Mucosa of rectum (tissue), 2 donors: Measurements from ENCODE around the gene HIVEP2.

ENCODE experiments used
- H3K27ac ChIP-seq, 2 donors: one replicate each; pipeline ENCODE4 v1.7.0; 2013; ENCODE audit warnings: inconsistent platforms in 2 of 2, low read depth in 2 of 2, low read length in 2 of 2
- H3K27me3 ChIP-seq, 2 donors: one replicate each; pipeline ENCODE4 v1.7.0; 2013; ENCODE audit warnings: low read length in 2 of 2; ENCODE audit not compliant: control insufficient read depth in 2 of 2, insufficient read depth in 2 of 2
- H3K36me3 ChIP-seq, 2 donors: one replicate each; pipeline ENCODE4 v1.7.0; 2013; ENCODE audit warnings: low read length in 2 of 2; ENCODE audit not compliant: control insufficient read depth in 2 of 2, insufficient read depth in 2 of 2
- H3K4me1 ChIP-seq, 2 donors: one replicate each; pipeline ENCODE4 v1.7.0; 2013; ENCODE audit warnings: low read length in 2 of 2, mild to moderate bottlenecking in 1 of 2; ENCODE audit not compliant: control insufficient read depth in 2 of 2, insufficient read depth in 2 of 2
- H3K4me3 ChIP-seq, 2 donors: one replicate each; pipeline ENCODE4 v1.7.0; 2013; ENCODE audit warnings: low read length in 2 of 2
- H3K9ac ChIP-seq, 2 donors: one replicate each; pipeline ENCODE4 v1.7.0; 2013; ENCODE audit warnings: low read length in 2 of 2, low read depth in 1 of 2, mild to moderate bottlenecking in 1 of 2
- H3K9me3 ChIP-seq, 2 donors: one replicate each; pipeline ENCODE4 v1.7.0; 2013; ENCODE audit warnings: low read length in 2 of 2; ENCODE audit not compliant: control insufficient read depth in 2 of 2
- donor health status: healthy.
- donor health status: Normal muscosa, but diverticular disease.

HIVEP2 gene

GRCh38 chr6:142773859-142774648 is 170.9 kb downstream of the HIVEP2 start:
- H3K4me3 ChIP-seq = no peak overlapping the region

GRCh38 chr6:142773324-142773723 is 171.7 kb downstream of the HIVEP2 start:
- no peak overlapping the region for H3K4me3 ChIP-seq
- H3K27me3 ChIP-seq = no peaks in the 10 kb centered on the region
- H3K4me1 ChIP-seq = peaks cover 5 to 7% of the 10 kb centered on the region in 2 donors
- H3K36me3 ChIP-seq = peaks cover 7 to 23% of the 10 kb centered on the region in 2 donors
- no peaks in the 10 kb centered on the region for H3K9me3 ChIP-seq
- H3K27ac ChIP-seq = no peak overlapping the region
- H3K9ac ChIP-seq = no peak overlapping the region

More at GRCh38 chr6:142773859-142774648, 170.9 kb downstream of the HIVEP2 start:
- peaks cover 5 to 7% of the 10 kb centered on the region in 2 donors for H3K4me1 ChIP-seq
- H3K27me3 ChIP-seq = no peaks in the 10 kb centered on the region
- peak overlapping the region; percentile 18 to 35 for H3K27ac ChIP-seq
- peaks cover 7 to 23% of the 10 kb centered on the region in 2 donors for H3K36me3 ChIP-seq
- H3K9me3 ChIP-seq = no peaks in the 10 kb centered on the region
- H3K9ac ChIP-seq = no peak overlapping the region

GRCh38 chr6:142771162-142771561 is 173.8 kb downstream of the HIVEP2 start:
- peaks cover 5 to 7% of the 10 kb centered on the region in 2 donors for H3K4me1 ChIP-seq
- H3K27me3 ChIP-seq = no peaks in the 10 kb centered on the region
- no peak overlapping the region for H3K4me3 ChIP-seq
- peaks cover 10 to 23% of the 10 kb centered on the region in 2 donors for H3K36me3 ChIP-seq
- no peak overlapping the region for H3K27ac ChIP-seq
- H3K9me3 ChIP-seq = no peaks in the 10 kb centered on the region
- no peak overlapping the region for H3K9ac ChIP-seq

- H3K36me3 ChIP-seq = peaks cover 6 to 9% of the 10 kb centered on the region in 2 donors
- H3K9ac ChIP-seq = no peak overlapping the region
- no peaks in the 10 kb centered on the region for H3K4me1 ChIP-seq
- H3K9me3 ChIP-seq = no peaks in the 10 kb centered on the region
- no peak overlapping the region for H3K27ac ChIP-seq
- no peak overlapping the region for H3K4me3 ChIP-seq
- H3K27me3 ChIP-seq = no peaks in the 10 kb centered on the region
Measured at GRCh38 chr6:142765306-142765705, 179.7 kb downstream of the HIVEP2 start.

GRCh38 chr6:142764311-142764710 is 180.7 kb downstream of the HIVEP2 start:
- Histone ChIP-seq H3K4me1 (no peaks in the 10 kb centered on the region), H3K4me3 (no peak overlapping the region), H3K36me3 (peaks cover 16 to 19% of the 10 kb centered on the region in 2 donors), H3K9ac (no peak overlapping the region), H3K9me3 (no peaks in the 10 kb centered on the region), H3K27ac (no peak overlapping the region), H3K27me3 (no peaks in the 10 kb centered on the region)

- no peak overlapping the region for H3K4me3 ChIP-seq
- H3K4me1 ChIP-seq = no peaks in the 10 kb centered on the region
- H3K27me3 ChIP-seq = no peaks in the 10 kb centered on the region
- H3K9me3 ChIP-seq = no peaks in the 10 kb centered on the region
- no peak overlapping the region for H3K27ac ChIP-seq
- no peak overlapping the region for H3K9ac ChIP-seq
- peaks cover 17 to 20% of the 10 kb centered on the region in 2 donors for H3K36me3 ChIP-seq
Measured at GRCh38 chr6:142763205-142763604, 181.8 kb downstream of the HIVEP2 start.

- Histone ChIP-seq H3K36me3 (peaks cover 17 to 21% of the 10 kb centered on the region in 2 donors), H3K27ac (no peak overlapping the region), H3K9me3 (no peaks in the 10 kb centered on the region), H3K4me3 (no peak overlapping the region), H3K27me3 (no peaks in the 10 kb centered on the region), H3K4me1 (peaks cover 0 to 4% of the 10 kb centered on the region in 2 donors), H3K9ac (no peak overlapping the region)
Measured at GRCh38 chr6:142761756-142762155, 183.2 kb downstream of the HIVEP2 start.

DNA sequence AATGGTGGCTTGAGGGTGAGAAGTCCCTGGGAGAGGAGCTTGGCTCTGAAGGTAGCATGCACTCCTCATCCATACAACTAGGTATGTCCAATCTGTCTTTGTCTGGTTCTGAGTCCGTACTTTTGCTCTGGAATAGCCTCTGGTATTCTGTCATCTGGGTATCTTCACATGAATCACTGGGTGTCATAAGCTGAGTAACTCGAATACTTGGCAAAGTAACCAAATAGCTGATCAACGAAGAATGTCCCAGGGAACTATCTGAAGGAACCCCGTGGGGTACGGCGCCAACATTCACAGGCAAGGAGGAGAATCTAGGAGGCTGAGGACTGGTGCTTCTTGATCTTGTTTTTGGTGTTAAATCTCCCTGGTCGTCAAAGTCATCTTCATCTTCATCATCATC is 184.8 kb downstream of the HIVEP2 start:
- H3K27me3 ChIP-seq = no peaks in the 10 kb centered on the region
- H3K4me1 ChIP-seq = peaks cover 0 to 4% of the 10 kb centered on the region in 2 donors
- no peak overlapping the region for H3K4me3 ChIP-seq
- H3K9ac ChIP-seq = no peak overlapping the region
- H3K27ac ChIP-seq = no peak overlapping the region
- no peaks in the 10 kb centered on the region for H3K9me3 ChIP-seq
- H3K36me3 ChIP-seq = peaks cover 17 to 24% of the 10 kb centered on the region in 2 donors

DNA sequence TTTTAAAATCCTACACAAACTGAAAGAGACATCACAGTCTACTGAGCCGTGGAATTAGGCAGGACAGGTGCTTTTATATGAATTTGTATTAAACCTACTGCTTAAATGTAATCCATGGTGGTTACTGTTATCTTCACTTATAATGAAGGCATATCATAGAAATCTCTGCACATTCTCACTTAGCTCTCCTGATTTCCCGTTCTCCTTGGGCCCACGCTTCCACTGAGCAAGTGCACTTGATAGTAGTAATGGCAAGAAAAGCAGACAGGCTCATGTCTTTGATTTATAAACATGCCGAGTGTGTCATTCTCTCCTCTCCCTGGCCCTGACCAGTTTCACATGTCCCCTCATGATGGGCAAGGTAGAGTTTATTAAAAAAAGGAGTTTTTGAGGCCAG is 186.3 kb downstream of the HIVEP2 start:
- no peak overlapping the region for H3K9ac ChIP-seq
- H3K9me3 ChIP-seq = no peaks in the 10 kb centered on the region
- no peak overlapping the region for H3K27ac ChIP-seq
- peaks cover 0 to 4% of the 10 kb centered on the region in 2 donors for H3K4me1 ChIP-seq
- no peaks in the 10 kb centered on the region for H3K27me3 ChIP-seq
- H3K4me3 ChIP-seq = no peak overlapping the region
- H3K36me3 ChIP-seq = peaks cover 13 to 24% of the 10 kb centered on the region in 2 donors

DNA sequence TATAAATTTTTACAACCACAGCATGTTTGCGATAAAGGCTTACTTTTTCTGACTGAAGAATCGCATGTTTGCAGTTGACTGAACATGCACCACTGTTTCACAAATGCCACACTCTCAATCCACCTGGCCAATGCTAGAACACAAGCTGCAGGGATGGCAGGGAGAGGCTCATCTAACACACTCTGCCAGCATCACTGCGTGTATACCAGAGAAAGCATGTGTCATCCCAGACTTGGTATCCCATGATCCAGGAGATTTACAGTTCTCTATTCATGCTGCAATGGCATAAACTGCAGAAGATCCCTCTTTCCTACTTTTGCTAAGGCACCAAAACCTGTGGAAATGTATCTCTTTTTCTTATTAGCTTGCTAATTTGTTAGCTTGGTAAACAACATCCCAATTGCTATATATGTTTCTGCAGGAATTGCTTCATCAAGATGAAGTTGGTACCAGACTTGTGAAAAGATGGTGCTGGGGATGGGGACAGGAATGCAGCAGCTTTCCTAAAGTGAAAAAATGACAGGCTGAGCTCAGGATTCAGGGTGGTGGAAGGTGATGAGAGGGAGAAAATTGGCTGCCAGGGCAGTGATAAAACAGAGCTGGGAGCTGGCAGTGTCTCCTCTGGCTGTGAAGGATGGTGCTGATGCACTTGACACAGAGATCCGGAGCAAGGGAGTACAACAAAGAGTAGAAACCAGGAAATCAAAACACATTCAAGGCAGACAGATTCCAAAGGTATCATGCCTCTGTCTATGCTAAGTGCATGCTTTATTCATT is 186.9 kb downstream of the HIVEP2 start:
- no peaks in the 10 kb centered on the region for H3K27me3 ChIP-seq
- no peak overlapping the region for H3K9ac ChIP-seq
- H3K9me3 ChIP-seq = no peaks in the 10 kb centered on the region
- H3K36me3 ChIP-seq = peaks cover 17 to 28% of the 10 kb centered on the region in 2 donors
- peaks cover 0 to 4% of the 10 kb centered on the region in 2 donors for H3K4me1 ChIP-seq
- H3K4me3 ChIP-seq = no peak overlapping the region
- no peak overlapping the region for H3K27ac ChIP-seq
